Measurements from ENCODE around the gene DOC2A.
"Not testable (repeated sequence)": the region's sequence is repeated elsewhere in the genome, so short reads cannot be mapped to it uniquely, and the experiment has no call there.

- TF ChIP-seq EZH2 (IDR thresholded peaks at IDR 0.05; ENCODE audit: borderline replicate concordance, insufficient read depth, low read depth, low read length, poor library complexity, severe bottlenecking); CTCF (IDR thresholded peaks at IDR 0.05): not testable (repeated sequence)
These were observed 1.8 kb upstream of the DOC2A start for GRCh38 chr16:30012598-30012997.

All from B cell (primary cell).